NOMO-1 (cell line): ENCODE data around the gene PLA2G2E.
"Not testable (repeated sequence)": the region's sequence is repeated elsewhere in the genome, so short reads cannot be mapped to it uniquely, and the experiment has no call there.

Experiments used
- DNase-seq, 2 experiments: peaks; one replicate each; lab custom pipeline; 2025; ENCODE audit not compliant: unreplicated experiment in 2 of 2; lab: John Stamatoyannopoulos, UW

PLA2G2E gene

GRCh38 chr1:19934336-19934735 lies 10.9 kb upstream of the PLA2G2E start:
- DNase-seq = no peak

GRCh38 chr1:19932866-19933265 lies 9.4 kb upstream of the PLA2G2E start:
- DNase-seq = no peak

GRCh38 chr1:19927130-19927421 lies 3.7 kb upstream of the PLA2G2E start:
- not testable (repeated sequence) for DNase-seq

- DNase-seq = no peak
Measured at GRCh38 chr1:19926296-19927129, 3.1 kb upstream of the PLA2G2E start.

- no peak for DNase-seq
Measured at GRCh38 chr1:19925342-19926070, 2.1 kb upstream of the PLA2G2E start.

GRCh38 chr1:19923953-19924346 lies 533 bp upstream of the PLA2G2E start:
- DNase-seq = no peak

- no peak for DNase-seq
Measured at GRCh38 chr1:19922015-19922688, 1.3 kb downstream of the PLA2G2E start.

GRCh38 chr1:19921310-19921709 lies 2.1 kb downstream of the PLA2G2E start:
- DNase-seq = no peak

- DNase-seq = no peak
Measured at GRCh38 chr1:19920132-19920710, 3.2 kb downstream of the PLA2G2E start.

- peak; percentile 69 to 74 for DNase-seq
Measured at GRCh38 chr1:19918057-19918456, 5.4 kb downstream of the PLA2G2E start.

GRCh38 chr1:19910650-19911049 lies 12.8 kb downstream of the PLA2G2E start:
- no peak for DNase-seq

- no peak for DNase-seq
Measured at GRCh38 chr1:19909971-19910370, 13.4 kb downstream of the PLA2G2E start.

- DNase-seq = no peak
Measured at GRCh38 chr1:19909392-19909791, 14.0 kb downstream of the PLA2G2E start.

- no peak for DNase-seq
Measured at GRCh38 chr1:19907456-19907855, 16.0 kb downstream of the PLA2G2E start.

- DNase-seq = no peak
Measured at GRCh38 chr1:19903621-19904020, 19.8 kb downstream of the PLA2G2E start.

GRCh38 chr1:19901653-19902052 lies 21.8 kb downstream of the PLA2G2E start:
- DNase-seq = no peak

GRCh38 chr1:19894218-19894617 lies 29.2 kb downstream of the PLA2G2E start:
- no peak for DNase-seq

- no peak for DNase-seq
Measured at GRCh38 chr1:19893687-19894086, 29.7 kb downstream of the PLA2G2E start.

- no peak for DNase-seq
Measured at GRCh38 chr1:19892628-19893168, 30.7 kb downstream of the PLA2G2E start.

GRCh38 chr1:19892129-19892528 lies 31.3 kb downstream of the PLA2G2E start:
- DNase-seq = no peak

GRCh38 chr1:19889656-19890055 lies 33.8 kb downstream of the PLA2G2E start:
- DNase-seq = no peak
